Stimulated activated CD4-positive, alpha-beta T cell treated with anti-CD3 and anti-CD28 coated beads, TNF-alpha, amount 100 ng/mL, for 24 hours (primary cell): Measurements from ENCODE around the gene THSD7B.
A peak's percentile ranks its signal among the peaks of the same experiment; 100 is the strongest.

Source experiments
- DNase-seq, 3 experiments: peaks; one replicate each; pipeline ENCODE4 v3.0.0-alpha.2; 2020; ENCODE audit warnings: low read depth in 3 of 3

Gene THSD7B

GRCh38 chr2:137367361-137367760, 602.0 kb downstream of the THSD7B start:
- no peak for DNase-seq

- no peak for DNase-seq
Observed at GRCh38 chr2:137369106-137369505, 603.8 kb downstream of the THSD7B start.

GRCh38 chr2:137379186-137379585, 613.8 kb downstream of the THSD7B start:
- DNase-seq = no peak

DNA sequence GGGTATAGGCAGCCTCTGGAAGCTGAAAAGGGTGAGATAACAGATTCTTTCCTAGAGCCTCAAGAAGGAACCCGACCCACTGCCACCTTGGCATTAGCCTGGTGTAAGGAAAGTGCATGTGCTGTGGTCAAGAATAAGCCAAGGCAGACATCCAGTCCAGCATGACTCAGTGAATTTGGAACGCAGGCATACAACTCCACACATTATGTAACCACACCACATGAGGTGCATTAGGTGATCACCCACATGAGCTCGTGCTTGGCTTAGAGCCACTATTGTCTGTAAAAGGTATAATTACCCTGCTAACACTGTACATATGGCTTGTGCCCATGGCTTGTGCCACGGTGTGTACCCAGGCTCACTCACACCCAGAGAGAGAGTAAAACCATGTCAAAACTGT, 615.3 kb downstream of the THSD7B start:
- no peak for DNase-seq

DNA sequence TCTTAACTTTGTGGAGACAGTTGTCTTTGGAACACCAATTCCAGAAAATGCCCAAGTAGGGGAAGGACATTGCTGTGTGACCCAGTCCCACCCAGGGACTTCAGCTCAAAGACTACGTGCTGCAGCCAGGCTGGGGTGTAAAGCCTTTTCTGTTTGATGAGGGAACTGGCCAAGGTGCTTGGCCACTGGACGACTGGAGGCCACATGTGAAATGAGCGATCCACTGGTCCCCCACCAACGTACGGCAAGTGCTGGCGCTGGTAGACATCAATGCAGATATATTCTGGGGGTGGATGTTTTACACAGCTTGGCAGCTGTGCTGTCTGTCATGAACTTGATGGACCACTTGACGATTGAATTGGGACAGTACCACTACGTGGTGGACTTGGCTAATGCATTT, 616.4 kb downstream of the THSD7B start:
- DNase-seq = no peak

DNA sequence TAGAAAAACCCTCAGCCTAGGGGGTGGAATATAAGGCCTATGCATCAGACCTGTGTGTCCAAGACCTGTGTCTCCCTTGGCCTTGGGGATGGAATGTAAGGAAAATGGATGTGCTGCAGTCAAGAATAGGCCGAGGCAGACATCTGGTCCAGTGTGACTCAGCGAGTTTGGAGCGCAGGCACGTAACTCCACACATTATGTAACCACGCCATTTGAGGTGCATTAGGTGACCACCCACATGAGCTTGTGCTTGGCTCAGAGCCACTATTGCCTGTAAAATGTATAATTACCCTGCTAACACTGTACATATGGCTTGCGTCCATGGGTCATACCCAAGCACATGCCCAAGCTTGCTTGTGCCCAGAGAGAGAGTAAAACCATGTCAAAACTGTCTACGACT, 618.0 kb downstream of the THSD7B start:
- DNase-seq = no peak

- DNase-seq = no peak
Observed at GRCh38 chr2:137387044-137387443, 621.7 kb downstream of the THSD7B start.

- no peak for DNase-seq
Observed at GRCh38 chr2:137405496-137405895, 640.2 kb downstream of the THSD7B start.

GRCh38 chr2:137411585-137411984, 646.2 kb downstream of the THSD7B start:
- no peak for DNase-seq

DNA sequence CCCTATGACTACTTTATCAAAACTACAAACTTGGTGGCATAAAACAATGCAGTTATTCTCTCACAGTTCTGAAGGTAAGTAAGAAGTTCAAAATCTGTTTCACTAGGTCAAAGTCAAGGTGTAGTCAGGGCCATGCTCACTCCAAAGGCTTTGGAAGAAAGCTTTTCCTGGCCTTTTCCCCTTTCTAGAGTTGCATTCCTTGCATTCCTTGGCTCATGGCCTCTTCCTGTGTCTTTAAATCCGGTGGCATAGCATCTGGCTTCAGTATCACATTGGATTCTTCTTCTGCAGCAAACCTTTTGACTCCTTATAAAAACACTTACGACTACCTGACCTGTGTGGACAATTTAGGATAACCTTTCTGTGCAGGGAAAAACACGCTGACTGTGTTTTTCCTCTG, 655.4 kb downstream of the THSD7B start:
- no peak for DNase-seq

GRCh38 chr2:137435162-137435561, 669.8 kb downstream of the THSD7B start:
- DNase-seq = no peak

DNA sequence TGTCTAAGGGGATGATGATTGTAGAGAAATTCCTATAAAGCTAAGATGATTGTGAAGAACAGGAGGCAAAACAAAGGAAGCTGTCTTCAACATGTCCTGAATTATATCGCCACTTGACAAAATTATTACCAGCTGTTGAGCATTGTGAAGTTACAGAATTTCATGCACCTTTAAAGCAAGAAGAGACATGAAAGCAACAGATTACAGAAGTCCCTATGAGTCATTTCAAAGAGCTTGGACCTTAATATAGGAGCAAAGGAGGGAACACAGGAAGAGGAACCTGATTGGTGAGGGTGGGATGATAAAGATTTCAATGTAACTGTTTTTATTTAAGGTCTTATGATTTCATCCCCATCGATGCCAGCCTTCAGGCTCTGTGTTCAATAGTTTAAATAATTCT, 672.0 kb downstream of the THSD7B start:
- DNase-seq = no peak

GRCh38 chr2:137444970-137445369, 679.6 kb downstream of the THSD7B start:
- no peak for DNase-seq

GRCh38 chr2:137449454-137449853, 684.1 kb downstream of the THSD7B start:
- DNase-seq = no peak

GRCh38 chr2:137454886-137455285, 689.5 kb downstream of the THSD7B start:
- DNase-seq = no peak

- peak in 1 of 3 experiments; percentile 2 for DNase-seq
Observed at GRCh38 chr2:137467246-137467862, 702.0 kb downstream of the THSD7B start.

DNA sequence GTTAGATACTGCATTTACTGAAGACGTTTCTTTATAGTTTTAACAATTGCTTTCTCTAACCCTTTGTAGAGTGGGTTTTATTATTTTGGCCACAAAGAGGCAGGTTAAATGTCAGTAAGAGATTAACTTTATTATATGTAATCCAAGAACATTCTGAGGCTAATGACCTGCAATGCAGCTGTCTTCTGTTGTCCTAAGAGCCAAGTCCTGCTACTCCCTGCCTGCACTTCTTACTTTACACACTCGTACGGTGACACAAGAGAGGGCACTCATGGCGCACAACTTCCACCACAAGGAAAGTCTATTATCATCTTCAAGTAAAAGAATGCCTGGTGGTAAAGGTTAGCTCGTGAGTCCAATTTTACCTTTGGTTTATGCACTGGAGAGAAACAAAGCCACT, 727.9 kb downstream of the THSD7B start:
- DNase-seq = no peak

DNA sequence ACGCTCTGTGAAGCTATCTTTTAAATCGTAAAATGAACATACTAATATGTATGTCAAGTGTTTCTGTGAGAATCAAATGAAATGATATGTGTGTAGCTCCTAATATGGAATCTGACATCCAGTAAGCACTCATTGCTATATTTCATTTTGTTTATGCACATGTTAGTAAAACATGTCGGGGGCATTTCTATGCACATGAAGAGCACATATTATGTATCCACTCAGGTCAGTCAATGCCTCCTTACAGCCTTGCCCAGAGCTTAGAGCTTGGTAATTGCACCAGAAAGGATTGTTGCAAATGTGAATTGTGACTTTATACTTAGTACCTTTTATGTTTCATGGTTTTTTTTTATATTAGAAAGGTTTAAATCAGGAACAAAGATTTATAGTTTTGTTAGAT, 735.3 kb downstream of the THSD7B start:
- DNase-seq = no peak

GRCh38 chr2:137507237-137507636, 741.9 kb downstream of the THSD7B start:
- DNase-seq = no peak

- no peak for DNase-seq
Observed at GRCh38 chr2:137508739-137509384, 743.5 kb downstream of the THSD7B start.

DNA sequence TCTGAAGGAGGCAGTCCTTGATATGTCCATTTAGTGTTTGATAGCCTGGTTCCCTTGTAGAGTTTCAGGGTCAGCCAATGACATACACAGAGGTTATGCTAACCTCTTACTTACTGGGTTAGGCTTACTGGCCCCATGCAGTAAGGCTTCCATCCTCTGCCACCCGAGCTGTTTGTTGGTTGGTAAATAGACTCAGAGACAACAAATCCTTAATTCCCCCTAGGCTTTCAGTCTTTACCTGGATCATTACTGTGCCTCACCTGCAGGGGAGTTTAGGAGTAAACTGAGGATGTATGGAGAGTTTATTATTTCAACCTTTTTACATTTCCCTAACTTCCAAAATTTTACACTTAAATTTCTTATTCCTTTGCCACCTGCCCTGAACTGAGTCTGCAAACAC, 746.2 kb downstream of the THSD7B start:
- no peak for DNase-seq

GRCh38 chr2:137521653-137522619, 756.6 kb downstream of the THSD7B start:
- DNase-seq = no peak

DNA sequence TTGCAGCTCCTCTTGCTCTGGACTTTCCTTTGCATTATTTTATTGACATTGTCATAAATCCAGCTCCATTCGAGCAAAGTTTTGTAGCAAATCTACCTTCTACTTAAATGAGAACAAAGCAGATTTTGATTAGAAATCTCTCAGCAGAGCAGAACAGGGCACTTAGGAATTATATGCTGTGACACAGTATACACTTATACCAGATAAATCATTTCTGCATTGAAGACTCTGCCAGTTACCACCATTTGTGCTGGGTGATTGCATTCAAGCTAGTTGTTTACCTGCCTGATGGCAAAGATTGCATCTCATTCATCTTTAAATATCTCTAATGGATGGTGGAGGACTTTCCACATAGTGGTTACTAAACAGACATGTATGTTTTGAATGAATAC, 757.3 kb downstream of the THSD7B start:
- no peak for DNase-seq
